ENCODE measurements around the gene SCN1B. TPM values are rescaled to one million over a fixed set of nuclear protein-coding genes. Genes with fewer than 3 reads are reported as not detected.
A peak's percentile ranks its signal among the peaks of the same experiment; 100 is the strongest.

The SCN1B gene
- total RNA-seq, 6 experiments from 2014 or later = 2.6 to 4.9 (median 3.6) TPM

DNA sequence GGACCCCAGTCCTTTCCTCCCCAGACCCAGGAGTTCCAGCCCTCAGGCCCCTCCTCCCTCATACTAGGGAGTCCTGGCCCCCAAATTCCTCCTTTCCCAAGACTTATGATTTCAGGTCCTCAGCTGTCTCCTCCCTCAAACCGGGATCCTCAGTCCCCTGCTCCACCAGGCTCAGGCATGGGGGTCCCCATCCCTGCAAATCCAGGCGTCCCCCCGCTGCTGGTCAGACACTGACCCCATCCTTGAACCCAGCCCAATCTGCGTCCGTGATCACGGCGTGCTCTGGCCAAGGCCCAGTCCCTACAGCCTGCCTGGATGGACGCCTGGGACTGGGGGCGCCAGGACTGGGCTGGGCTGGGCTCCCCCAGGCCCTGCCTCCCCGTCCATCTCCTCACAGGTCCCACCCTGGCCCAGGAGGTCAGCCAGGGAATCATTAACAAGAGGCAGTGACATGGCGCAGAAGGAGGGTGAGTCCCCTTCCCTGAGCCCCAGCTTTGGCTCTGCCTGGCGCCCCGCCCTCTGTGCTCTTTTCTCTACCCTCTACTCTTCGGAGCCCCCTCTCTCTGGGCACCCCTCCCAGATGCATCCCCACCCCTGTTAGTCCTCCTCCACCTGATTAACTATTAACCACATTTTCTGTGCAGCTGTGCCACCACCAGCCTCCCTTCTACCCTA, 11.9 kb downstream of the SCN1B start:
- Histone ChIP-seq H3K27me3 (no peaks in the 10 kb centered on the region), H3K27ac (peak overlapping the region; percentile 84 to 97 (median 84)), H3K4me3 (peak overlapping the region; percentile 54 to 81 (median 81)), H3K36me3 (no peaks in the 10 kb centered on the region), H3K9me3 (no peaks in the 10 kb centered on the region), H3K4me1 (peaks cover 0 to 56% (median 21%) of the 10 kb centered on the region in 4 donors)
- WGBS (ENCODE audit: insufficient coverage, low coverage, low lambda C conversion rate, missing lambda C conversion rate) = 25% methylated on average over 11 of the region's 14 CpGs
- intact Hi-C loops (cut with DNase I) = loop anchor here in 1 of 2 donors (5.0 kb wide), 1 partner anchor 95 kb away; the partner anchor contains the start of genes FXYD1 and LGI4
- peak; percentile 56 for TF ChIP-seq POLR2A (IDR thresholded peaks at IDR 0.05)
- TF ChIP-seq, protein P1, sequence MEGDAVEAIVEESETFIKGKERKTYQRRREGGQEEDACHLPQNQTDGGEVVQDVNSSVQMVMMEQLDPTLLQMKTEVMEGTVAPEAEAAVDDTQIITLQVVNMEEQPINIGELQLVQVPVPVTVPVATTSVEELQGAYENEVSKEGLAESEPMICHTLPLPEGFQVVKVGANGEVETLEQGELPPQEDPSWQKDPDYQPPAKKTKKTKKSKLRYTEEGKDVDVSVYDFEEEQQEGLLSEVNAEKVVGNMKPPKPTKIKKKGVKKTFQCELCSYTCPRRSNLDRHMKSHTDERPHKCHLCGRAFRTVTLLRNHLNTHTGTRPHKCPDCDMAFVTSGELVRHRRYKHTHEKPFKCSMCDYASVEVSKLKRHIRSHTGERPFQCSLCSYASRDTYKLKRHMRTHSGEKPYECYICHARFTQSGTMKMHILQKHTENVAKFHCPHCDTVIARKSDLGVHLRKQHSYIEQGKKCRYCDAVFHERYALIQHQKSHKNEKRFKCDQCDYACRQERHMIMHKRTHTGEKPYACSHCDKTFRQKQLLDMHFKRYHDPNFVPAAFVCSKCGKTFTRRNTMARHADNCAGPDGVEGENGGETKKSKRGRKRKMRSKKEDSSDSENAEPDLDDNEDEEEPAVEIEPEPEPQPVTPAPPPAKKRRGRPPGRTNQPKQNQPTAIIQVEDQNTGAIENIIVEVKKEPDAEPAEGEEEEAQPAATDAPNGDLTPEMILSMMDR (IDR thresholded peaks at IDR 0.05) = no peak
- ATAC-seq (peak; percentile 49 to 70 (median 62)), DNase-seq (peak; percentile 89 to 99 (median 97))

DNA sequence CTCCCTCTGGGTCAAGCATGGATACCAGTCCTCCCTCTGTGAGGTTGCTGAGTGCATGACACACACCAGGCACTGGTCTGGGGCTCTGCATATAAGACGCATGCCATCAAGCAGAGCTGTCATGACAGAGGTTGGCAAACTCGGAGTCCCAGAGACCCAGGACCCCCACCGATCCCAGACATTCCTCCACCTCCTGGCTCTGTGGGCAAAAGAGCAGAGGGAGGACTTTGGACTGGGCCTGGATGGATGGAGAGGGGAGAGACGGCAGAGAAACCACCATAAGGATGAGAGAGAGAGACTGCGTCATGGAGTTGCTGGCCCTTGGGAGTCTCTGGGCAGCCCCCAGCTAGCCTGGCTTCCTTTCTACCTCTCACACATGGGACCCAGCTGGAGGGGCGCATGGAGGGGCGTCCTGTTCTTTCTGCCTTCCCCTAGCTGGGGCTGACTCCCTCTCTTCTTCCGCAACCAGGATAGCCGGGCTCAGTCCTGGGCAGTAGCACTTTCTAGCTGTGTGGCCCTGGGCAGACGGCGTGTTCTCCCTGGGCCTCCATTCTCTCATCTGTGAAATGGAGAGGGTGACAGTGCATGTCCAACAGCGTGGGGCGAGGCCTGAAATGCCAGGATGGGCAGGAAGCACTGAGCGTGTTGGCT, 12.8 kb downstream of the SCN1B start:
- Histone ChIP-seq H3K27ac (peak overlapping the region; percentile 7 to 97 (median 66)), H3K36me3 (no peaks in the 10 kb centered on the region), H3K9me3 (no peaks in the 10 kb centered on the region), H3K4me3 (peak overlapping the region; percentile 54 to 81 (median 81)), H3K4me1 (peaks cover 0 to 60% (median 25%) of the 10 kb centered on the region in 4 donors), H3K27me3 (no peaks in the 10 kb centered on the region)
- no peak for ATAC-seq
- intact Hi-C loops (cut with DNase I) = loop anchor here in 1 of 2 donors (5.0 kb wide), 1 partner anchor 94 kb away; the partner anchor contains the start of genes FXYD1 and LGI4
- no peak for TF ChIP-seq POLR2A (IDR thresholded peaks at IDR 0.05)
- TF ChIP-seq, protein P1 (IDR thresholded peaks at IDR 0.05) = no peak
- WGBS (ENCODE audit: insufficient coverage, low coverage, low lambda C conversion rate, missing lambda C conversion rate) = 24% methylated on average over 4 of the region's 14 CpGs
- DNase-seq = no peak

DNA sequence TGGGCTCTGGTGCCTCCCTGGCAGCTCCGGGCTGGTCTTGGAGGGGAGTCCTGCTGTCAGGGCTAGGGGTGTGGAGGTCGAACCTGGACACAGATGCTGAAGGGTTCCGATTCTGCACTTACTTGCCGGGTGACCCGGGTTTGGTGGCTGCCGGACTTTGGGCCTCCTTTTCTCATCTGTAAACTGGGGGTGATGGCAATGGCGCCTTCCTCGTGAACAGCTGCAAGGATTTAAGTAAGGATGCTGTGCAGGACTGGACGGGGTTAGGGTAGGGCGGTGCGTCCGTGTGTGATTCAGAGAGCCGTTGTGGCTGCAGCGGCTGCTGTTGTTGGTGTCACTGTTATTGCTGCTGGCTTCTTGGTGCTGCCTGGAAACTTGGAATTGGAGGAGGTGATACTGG, 13.6 kb downstream of the SCN1B start:
- peak overlapping the region; percentile 54 to 81 (median 81) for H3K4me3 ChIP-seq
- peaks cover 0 to 62% (median 29%) of the 10 kb centered on the region in 4 donors for H3K4me1 ChIP-seq
- 53% methylated on average over 13 of the region's 14 CpGs for WGBS (ENCODE audit: insufficient coverage, low coverage, low lambda C conversion rate, missing lambda C conversion rate)
- ATAC-seq (no peak), DNase-seq (no peak)
- H3K9me3 ChIP-seq = no peaks in the 10 kb centered on the region
- intact Hi-C loops (cut with DNase I) = loop anchor here in 1 of 2 donors (5.0 kb wide), 1 partner anchor 93 kb away; the partner anchor contains the start of genes FXYD1 and LGI4
- TF ChIP-seq POLR2A (IDR thresholded peaks at IDR 0.05) = peak; percentile 34
- TF ChIP-seq, protein P1 (IDR thresholded peaks at IDR 0.05) = no peak
- H3K36me3 ChIP-seq = no peaks in the 10 kb centered on the region
- no peaks in the 10 kb centered on the region for H3K27me3 ChIP-seq
- peak overlapping the region in 2 of 3 donors; percentile 66 to 97 for H3K27ac ChIP-seq

DNA sequence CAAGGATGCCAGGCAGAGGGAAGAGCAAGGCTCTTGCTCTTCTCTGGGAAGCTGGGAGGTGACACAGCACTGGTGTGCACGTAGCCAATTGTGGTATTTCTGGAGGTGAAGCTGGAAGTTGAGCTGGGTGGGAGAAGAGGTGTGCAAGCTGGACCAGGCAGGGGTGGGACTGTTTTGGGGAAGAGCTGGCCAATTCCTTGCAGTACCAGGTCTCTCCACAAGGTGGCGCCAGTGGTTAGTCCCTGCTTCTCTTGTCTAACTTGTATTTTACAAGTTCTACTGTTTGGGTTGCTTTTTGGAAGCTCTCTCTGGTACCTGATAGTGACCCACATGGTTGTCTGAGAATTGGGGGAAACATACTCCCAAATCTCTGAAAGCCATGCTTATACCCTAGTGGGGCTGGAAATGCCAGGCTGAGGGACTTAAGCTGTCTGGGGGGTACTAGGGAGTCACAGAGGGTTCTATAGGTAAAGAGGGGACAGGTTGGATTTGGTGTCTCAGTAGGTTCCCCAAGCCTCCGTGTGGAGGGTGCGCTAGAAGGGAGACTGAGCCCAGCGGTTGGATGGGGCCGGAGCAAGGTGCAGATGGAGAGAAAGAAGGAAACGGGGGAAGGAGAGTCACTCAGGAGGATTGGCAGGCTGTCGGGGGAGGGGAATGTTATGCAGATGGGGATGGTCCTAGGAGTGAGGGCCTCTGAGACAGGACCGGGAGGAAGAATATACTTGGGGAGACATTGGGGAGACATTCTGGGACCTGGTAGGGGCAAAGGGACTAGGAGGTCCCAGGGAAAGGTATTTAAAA, 14.2 kb downstream of the SCN1B start:
- peaks cover 0 to 62% (median 32%) of the 10 kb centered on the region in 4 donors for H3K4me1 ChIP-seq
- WGBS (ENCODE audit: insufficient coverage, low coverage, low lambda C conversion rate, missing lambda C conversion rate) = 29% methylated on average over 9 of the region's 9 CpGs
- TF ChIP-seq POLR2A (IDR thresholded peaks at IDR 0.05) = no peak
- TF ChIP-seq, protein P1 (IDR thresholded peaks at IDR 0.05) = peak; percentile 95 to 99 (median 96)
- peak overlapping the region in 2 of 3 donors; percentile 66 to 97 for H3K27ac ChIP-seq
- H3K27me3 ChIP-seq = no peaks in the 10 kb centered on the region
- DNase-seq (peak in 2 of 3 donors; percentile 61 to 79), ATAC-seq (no peak)
- peak overlapping the region; percentile 54 to 81 (median 81) for H3K4me3 ChIP-seq
- H3K9me3 ChIP-seq = no peaks in the 10 kb centered on the region
- H3K36me3 ChIP-seq = peaks cover 0 to 4% (median 2%) of the 10 kb centered on the region in 4 donors
- intact Hi-C loops (cut with DNase I) = loop anchor here in 1 of 2 donors (5.0 kb wide), 1 partner anchor 93 kb away; the partner anchor contains the start of genes FXYD1 and LGI4
